T47D (cell line): ENCODE measurements around the gene PANX3.
"Not testable (repeated sequence)": the region's sequence is repeated elsewhere in the genome, so short reads cannot be mapped to it uniquely, and the experiment has no call there.

Source experiments
- DNase-seq, 2 experiments: peaks; one replicate each; pipeline versions ENCODE4 v3.0.0 to v3.0.0-alpha.2; 2011 to 2012; ENCODE audit warnings: low read depth in 1 of 2, low spot score in 1 of 2
- JUND ChIP-seq: IDR thresholded peaks from 2 replicates; pipeline ENCODE4 v1.6.1; 2012; ENCODE audit warnings: low read depth
- in situ Hi-C: cut with HindIII; loops from 2 replicates; pipeline ENCODE4 v1.10.0; 2016; ENCODE audit warnings: low sequenced_read_pairs, low pct_unique_long_range_greater_than_20kb

PANX3 gene

DNA sequence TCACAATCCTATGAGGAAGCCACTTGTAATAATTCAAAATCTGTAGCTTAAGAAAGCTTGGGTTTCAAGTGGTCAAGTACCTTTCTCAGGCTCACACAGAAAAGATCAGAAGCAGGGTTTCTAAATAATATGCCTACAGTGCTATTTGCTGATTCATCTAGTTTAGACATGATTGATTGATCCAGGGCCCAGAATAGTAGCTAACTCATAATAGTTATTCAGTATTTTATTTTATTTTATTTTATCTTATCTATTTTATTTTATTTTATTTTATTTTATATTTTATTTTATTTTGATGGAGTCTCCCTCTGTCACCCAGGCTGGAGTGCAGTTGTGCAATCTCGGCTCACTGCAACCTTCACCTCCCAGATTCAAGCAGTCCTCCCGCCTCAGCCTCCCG, 15.9 kb upstream of the PANX3 start:
- TF ChIP-seq JUND, result no peak
- DNase-seq, result no peak
- in situ Hi-C loops, result no loop called here

DNA sequence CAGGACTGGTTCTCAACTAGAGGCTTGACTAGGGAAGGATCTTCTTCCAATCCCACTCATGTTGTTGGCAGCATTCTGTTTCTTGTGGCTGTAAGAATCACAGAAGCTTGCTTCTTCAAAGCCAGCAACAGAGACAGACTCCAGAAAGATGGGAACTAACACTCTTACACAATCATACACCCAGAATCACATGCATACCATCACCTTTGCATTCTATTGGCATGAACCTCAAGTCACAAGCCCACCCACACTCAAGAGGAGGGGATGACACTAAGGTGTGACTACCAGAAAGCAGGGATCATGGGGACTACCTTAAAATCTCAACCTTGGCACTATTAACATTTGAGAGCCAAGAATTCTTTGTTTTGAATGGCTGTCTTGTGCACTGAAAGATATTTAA, 13.6 kb upstream of the PANX3 start:
- in situ Hi-C loops, result no loop called here
- no peak for DNase-seq
- no peak for TF ChIP-seq JUND

DNA sequence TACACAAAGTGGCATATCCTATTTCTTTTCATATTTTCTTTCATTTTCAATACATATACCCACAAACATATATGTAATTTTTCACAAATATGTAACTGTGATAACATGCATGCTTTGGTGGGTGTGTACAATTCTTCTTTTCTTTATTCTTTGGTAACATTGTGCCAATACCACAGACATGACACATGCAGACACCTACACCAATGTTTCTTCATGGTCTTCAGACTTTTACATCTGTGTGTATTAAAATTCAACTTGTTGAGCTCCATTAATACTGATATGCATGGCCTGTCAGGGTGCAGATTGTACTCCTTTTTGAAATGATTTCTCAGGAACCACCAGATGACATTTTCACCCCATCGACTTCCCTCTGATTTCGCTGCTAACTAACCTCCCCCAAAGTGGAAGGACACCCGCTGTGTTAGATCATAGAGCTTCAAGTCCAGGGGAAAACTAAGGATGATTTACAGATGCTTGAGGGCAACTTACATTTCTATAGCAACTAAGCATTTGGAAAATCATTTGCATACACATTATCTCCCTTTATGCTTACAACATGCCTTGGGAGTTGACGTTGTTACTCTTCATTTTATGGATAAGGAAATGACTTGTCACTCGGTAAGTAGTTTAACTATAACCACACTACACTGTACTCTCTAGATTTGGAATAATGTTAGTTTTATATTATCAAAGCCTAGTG, 10.5 kb upstream of the PANX3 start:
- in situ Hi-C loops, result no loop called here
- no peak for TF ChIP-seq JUND
- DNase-seq, result no peak

DNA sequence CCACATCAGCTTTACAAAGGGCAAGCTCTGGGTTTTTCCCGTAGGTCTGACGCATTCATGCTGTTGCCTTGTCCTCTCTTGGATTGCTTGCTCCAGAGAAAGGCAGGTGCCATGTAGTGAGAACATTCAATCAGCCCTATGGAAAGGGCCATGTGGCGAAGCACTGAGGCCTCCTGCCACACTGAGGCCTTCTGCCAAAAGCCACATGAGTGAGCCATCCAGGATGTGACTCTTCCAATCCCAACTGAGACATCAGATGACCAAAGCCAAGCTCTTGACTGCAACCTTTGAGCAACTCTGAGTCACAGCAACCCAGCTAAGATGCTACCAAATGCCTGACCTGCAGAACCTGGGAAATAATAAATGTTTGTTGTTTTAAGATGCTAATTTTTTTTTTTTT, 9.0 kb upstream of the PANX3 start:
- no peak for TF ChIP-seq JUND
- in situ Hi-C loops, result no loop called here
- no peak for DNase-seq

DNA sequence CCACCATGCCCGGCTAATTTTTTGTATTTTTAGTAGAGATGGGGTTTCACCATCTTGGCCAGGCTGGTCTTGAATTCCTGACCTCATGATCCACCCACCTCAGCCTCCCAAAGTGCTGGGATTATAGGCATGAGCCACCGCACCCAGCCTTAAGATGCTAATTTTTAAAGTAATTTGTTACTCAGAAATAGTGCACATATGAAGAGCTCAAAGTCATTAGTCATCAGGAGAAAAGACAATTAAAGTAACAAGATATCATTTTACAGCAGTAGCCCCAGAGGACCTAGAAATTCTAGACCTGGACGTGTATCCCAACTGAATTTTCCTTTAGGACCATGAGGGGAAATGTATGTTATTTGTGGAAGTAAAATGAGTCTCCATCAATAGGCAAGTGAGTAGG, 8.5 kb upstream of the PANX3 start:
- in situ Hi-C loops, result not testable (repeated sequence)

DNA sequence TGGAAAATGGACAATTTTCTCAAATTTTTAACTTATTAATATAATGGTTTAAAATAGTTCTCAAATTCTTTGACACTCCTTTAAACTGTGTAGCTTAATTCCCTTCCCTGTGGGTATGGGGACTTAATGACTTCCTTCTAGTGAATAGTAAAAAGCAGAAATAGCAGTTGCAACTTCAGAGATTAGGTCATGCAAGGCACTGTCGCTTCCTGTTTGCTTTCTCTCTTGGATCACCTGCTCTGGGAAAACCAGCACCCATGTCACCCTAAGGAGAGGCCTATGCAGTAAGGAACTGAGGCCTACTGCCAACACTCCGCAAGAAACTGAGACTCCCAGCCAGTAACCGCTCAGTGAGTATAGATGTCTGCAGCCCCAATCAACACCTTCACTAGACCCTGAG, 5.5 kb upstream of the PANX3 start:
- in situ Hi-C loops, result no loop called here
- DNase-seq, result no peak
- TF ChIP-seq JUND, result no peak

More for the DNA sequence above, 8.5 kb upstream of the PANX3 start:
- not testable (repeated sequence) for DNase-seq

DNA sequence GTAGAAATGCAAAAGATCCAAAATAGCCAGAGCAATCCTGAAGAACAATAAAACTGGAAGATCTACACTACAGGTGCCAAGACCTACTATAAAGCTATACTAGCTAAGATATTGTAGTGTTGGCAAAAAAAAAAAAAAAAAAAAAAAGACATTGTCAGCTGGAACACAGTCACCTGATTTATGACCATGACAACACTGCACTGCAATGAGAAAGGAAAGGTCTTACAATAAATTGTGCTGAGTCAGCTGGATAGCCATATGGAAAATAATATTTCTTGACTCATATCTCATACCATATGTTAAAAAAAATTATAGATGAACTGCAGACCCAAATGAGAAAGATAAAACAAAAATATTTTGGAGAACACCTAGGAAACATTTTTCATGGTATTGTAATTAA, 3.1 kb upstream of the PANX3 start:
- in situ Hi-C loops, result no loop called here
- no peak for DNase-seq
- no peak for TF ChIP-seq JUND

DNA sequence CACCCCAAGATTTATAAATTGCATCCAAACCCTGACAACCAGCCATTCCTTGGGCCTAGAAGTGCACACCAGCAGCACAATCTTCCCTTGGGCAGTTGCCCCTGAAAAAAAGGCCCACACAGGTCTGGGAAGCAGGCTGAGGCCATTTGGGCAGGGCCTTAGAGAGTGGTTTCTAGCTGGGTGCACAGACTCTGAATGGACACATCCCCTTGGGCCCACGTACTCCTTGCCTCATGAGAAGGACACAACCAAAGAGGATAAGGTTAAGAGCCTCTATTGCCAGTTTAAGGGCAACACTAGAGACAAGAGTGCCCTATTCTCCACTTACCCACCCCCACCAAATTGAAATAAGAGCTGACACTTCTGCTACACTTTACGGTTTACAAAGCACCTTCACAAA, 933 bp upstream of the PANX3 start:
- no peak for TF ChIP-seq JUND
- DNase-seq, result no peak
- in situ Hi-C loops, result no loop called here

DNA sequence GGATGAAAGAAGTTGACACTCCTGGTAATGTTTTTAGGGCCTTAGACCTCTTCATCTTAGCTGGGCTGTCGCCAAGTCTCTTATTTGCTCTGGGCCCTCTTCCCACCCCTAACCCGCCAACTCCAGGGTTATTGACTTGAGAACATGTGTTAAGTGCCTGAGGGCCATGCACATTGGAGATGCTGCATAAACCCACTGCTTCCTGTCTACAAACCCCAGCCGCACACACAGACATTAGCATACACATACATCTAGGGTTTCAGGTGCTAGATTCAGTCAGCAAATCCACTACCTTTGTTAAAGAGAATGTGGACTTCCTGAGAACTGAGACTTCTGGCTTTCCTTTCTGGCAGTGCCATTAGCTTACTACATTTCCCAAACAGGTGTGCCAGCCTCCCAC, 817 bp downstream of the PANX3 start:
- TF ChIP-seq JUND, result no peak
- DNase-seq, result no peak
- in situ Hi-C loops, result no loop called here

DNA sequence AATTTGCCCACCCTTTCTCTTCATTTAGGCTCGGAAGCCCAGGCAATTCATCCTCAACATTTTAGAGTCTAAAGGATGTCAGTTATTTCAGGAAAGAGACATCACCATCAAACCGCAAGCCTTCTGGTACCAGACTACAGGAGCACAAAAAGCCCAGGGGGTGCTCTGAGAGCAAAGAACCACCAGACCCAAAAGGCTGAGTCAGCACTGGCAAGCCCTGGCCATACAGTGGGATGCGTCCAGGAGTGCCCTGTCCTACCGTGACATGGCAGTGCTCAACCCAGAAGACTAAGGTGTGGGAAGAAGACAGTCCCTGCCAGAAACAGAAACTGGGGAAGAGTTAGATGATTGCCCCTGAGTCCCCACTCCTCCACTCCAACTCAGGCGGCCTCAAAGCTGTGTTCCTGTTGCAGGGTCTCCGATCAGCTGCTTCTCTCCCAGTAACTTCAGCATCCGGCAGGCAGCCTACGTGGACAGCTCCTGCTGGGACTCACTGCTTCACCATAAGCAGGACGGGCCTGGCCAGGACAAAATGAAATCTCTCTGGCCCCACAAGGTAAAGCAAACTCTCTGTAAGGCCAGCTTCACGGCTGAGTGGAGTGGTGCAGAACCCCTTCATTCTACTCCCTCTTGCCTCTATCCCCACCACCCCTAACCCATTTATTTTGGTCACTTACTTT, 1.5 kb downstream of the PANX3 start:
- no peak for TF ChIP-seq JUND
- in situ Hi-C loops, result no loop called here

DNA sequence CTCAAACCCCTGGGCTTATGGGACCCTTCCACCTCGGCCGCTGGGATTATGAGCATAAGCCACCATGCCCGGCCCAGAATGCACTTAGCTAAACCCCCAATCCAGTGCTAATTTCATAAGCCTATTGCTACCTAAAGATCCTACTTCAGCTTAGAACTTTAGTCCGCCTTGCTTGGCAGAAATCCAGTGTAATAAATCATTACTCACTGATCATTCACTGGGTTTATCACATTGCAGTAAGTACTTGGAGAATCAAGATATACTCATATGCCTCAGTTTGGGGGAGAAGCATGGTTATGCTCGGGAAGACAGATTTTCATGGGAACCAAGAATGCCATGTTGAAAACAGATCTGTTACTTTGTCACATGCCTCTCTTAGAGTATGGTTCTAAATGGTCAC, 7.6 kb downstream of the PANX3 start:
- DNase-seq, result no peak
- in situ Hi-C loops, result no loop called here
- TF ChIP-seq JUND, result no peak

More for the DNA sequence above, 1.5 kb downstream of the PANX3 start:
- peak in 1 of 2 experiments; percentile 40 for DNase-seq

DNA sequence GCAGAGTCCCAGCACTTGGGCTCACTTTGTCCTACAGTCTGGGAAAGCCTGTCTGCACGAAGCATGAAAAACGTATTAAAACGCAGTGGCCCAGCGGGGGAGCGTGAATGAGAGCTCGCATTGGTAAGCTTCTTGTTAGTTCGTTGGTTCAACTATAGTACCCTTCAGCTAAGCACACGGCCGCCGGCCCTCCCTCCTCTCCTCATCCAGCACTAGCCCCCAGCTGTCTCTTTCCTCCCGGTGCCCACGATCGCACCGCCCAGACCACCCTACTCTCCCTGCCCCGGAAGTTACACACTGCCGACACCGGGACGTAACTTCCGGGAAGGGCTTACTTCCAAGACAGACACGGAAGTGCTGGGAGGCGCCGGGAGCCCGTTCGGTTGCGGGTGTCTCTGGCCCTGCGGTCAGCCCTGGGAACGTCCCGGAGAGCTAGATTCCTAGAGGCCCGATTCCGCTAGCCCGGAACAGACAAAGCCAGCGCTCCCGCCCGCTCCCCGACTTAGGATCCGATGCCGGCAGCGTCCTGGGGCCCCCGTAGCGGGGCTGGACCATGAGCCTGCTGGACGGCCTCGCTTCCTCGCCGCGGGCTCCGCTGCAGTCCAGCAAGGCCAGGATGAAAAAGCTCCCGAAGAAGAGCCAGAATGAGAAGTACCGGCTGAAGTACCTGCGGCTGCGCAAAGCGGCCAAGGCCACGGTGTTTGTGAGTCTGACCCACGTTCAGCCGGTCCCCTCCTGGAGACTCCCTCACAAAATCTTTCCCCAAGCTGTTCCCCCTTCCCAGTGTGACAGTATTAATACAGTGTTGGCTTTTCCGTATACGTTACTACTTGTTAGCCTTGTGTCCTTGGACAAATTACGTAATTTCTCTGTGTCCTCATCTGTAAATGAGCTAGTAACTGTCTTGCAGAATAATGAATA, 11.6 kb downstream of the PANX3 start, which contains the start of gene TBRG1:
Gene TBRG1 (plus strand): TSS at position 334 of the 921 bp plus-strand sequence. CDS start 220 bp downstream, at position 554.
- DNase-seq, result peak; percentile 96 to 97
- in situ Hi-C loops, result no loop called here

More for the DNA sequence above, 11.6 kb downstream of the PANX3 start, which contains the start of gene TBRG1:
- TF ChIP-seq JUND, result no peak
